ENCODE measurements around the gene CAMKK1.
A peak's percentile ranks its signal among the peaks of the same experiment; 100 is the strongest.

The CAMKK1 gene

DNA sequence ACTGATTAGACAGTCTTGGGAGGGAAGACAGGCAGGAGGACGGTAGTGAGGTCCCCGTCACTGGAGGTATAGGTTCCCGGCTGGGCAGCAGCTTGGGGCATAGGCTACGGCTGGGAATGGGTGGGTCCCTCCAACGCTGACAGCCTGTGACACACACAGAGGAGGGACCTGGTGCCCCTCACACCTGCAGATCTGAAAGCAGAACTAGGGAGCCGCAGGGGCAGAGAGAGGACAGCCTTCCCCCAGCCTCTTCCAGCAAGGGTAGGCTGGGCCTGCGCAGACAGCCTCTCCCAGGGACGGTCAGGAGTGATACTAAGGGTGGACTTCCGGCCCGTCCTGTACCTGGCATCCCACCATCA, 21.4 kb upstream of the CAMKK1 start:
- Histone ChIP-seq H2BK5ac (ENCODE audit: low read depth, low read length, poor library complexity, severe bottlenecking) (no peak overlapping the region), H2AK5ac (ENCODE audit: low read length, severe bottlenecking) (no peak overlapping the region), H3K18ac (ENCODE audit: low read depth in 1 of 2, low read length in 2 of 2) (peak overlapping the region; percentile 19 to 41), H4K91ac (ENCODE audit: low read length) (peak overlapping the region; percentile 59), H3K27me3 (ENCODE audit: control insufficient read depth in 1 of 2, insufficient read depth in 1 of 2, low read length in 2 of 2) (peaks cover 0 to 22% of the 10 kb centered on the region in 2 experiments), H3K14ac (ENCODE audit: low read length in 2 of 2) (peak overlapping the region in 1 of 2 experiments; percentile 18), H3K9me3 (ENCODE audit: control insufficient read depth, low read length) (no peaks in the 10 kb centered on the region), H2BK120ac (ENCODE audit: low read depth, low read length) (no peak overlapping the region), H4K8ac (ENCODE audit: low read length) (peak overlapping the region; percentile 50), H3K9ac (ENCODE audit: low read length) (no peak overlapping the region), H2AFZ (ENCODE audit: low read depth, low read length) (peak overlapping the region; percentile 32), H3K4me1 (ENCODE audit: control insufficient read depth, insufficient read depth, low read depth, low read length) (no peaks in the 10 kb centered on the region), H2BK12ac (ENCODE audit: low read length in 2 of 2) (peak overlapping the region in 1 of 2 experiments; percentile 51), H3K4ac (ENCODE audit: low read depth in 1 of 2, low read length in 2 of 2) (peak overlapping the region; percentile 1 to 71), H3K4me2 (ENCODE audit: low read length, poor library complexity, severe bottlenecking) (no peak overlapping the region), H3K4me3 (ENCODE audit: insufficient read depth in 1 of 2, low read depth in 1 of 2, low read length in 2 of 2) (no peak overlapping the region), H3K36me3 (ENCODE audit: control insufficient read depth in 1 of 2, insufficient read depth in 2 of 2, low read depth in 1 of 2, low read length in 2 of 2) (no peaks in the 10 kb centered on the region), H3K79me1 (replicated peaks; ENCODE audit: low read length, poor library complexity, severe bottlenecking) (no peaks in the 10 kb centered on the region), H3K23ac (ENCODE audit: low read length in 2 of 2) (no peak overlapping the region), H2BK15ac (ENCODE audit: low read depth, poor library complexity, severe bottlenecking) (no peak overlapping the region), H3K27ac (ENCODE audit: low read length, poor library complexity, severe bottlenecking) (no peak overlapping the region)
- DNase-seq, result no peak
- 98% methylated on average over 10 of the region's 10 CpGs for WGBS

DNA sequence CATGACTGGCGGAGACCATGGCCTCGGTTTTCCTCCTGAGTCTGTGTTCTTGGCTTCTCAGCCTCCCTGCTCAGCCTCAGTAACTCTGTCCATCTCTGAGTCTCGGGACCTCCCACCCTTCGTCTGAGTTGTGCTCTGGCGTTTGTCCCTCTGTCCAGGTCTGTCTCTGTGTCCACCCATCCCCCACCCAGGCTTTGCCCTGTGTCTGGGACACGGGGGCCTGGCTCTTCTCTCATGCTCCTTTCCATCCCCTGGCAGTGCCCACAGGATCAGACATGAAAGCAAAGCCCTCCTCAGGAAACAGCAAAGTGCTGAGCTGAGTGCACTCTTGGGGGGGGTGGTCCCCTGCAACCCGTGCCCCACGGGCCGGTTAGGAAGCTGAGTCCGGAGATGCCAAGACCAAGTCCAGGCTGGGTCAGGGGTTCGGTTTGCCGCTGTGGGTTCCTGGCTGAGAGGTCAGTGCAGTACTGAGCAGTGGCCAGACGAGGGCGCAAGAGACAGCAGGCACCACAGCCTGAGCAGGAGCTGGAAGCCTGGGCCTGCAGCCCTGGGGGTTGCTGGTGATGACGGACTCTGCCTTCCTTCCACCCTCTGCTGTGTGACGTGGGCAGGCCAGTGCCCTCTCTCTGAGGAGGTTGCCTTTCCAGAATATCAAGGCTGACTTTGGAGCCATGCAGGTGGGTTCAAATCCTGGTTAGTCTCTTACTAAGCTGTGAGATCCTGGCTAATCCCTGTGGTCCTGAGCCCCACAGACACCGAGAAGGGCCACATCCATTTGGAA, 20.9 kb upstream of the CAMKK1 start:
- Histone ChIP-seq H3K23ac (ENCODE audit: low read length in 2 of 2) (no peak overlapping the region), H4K8ac (ENCODE audit: low read length) (peak overlapping the region; percentile 50), H3K18ac (ENCODE audit: low read depth in 1 of 2, low read length in 2 of 2) (peak overlapping the region in 1 of 2 experiments; percentile 6), H3K4me1 (ENCODE audit: control insufficient read depth, insufficient read depth, low read depth, low read length) (no peaks in the 10 kb centered on the region), H3K9me3 (ENCODE audit: control insufficient read depth, low read length) (no peaks in the 10 kb centered on the region), H2BK120ac (ENCODE audit: low read depth, low read length) (no peak overlapping the region), H3K4ac (ENCODE audit: low read depth in 1 of 2, low read length in 2 of 2) (peak overlapping the region; percentile 1 to 71), H2BK15ac (ENCODE audit: low read depth, poor library complexity, severe bottlenecking) (no peak overlapping the region), H3K4me2 (ENCODE audit: low read length, poor library complexity, severe bottlenecking) (no peak overlapping the region), H3K79me1 (replicated peaks; ENCODE audit: low read length, poor library complexity, severe bottlenecking) (no peaks in the 10 kb centered on the region), H3K36me3 (ENCODE audit: control insufficient read depth in 1 of 2, insufficient read depth in 2 of 2, low read depth in 1 of 2, low read length in 2 of 2) (no peaks in the 10 kb centered on the region), H3K9ac (ENCODE audit: low read length) (peak overlapping the region; percentile 5), H3K27ac (ENCODE audit: low read length, poor library complexity, severe bottlenecking) (no peak overlapping the region), H3K4me3 (ENCODE audit: insufficient read depth in 1 of 2, low read depth in 1 of 2, low read length in 2 of 2) (no peak overlapping the region), H2BK5ac (ENCODE audit: low read depth, low read length, poor library complexity, severe bottlenecking) (no peak overlapping the region), H2BK12ac (ENCODE audit: low read length in 2 of 2) (peak overlapping the region in 1 of 2 experiments; percentile 51), H4K91ac (ENCODE audit: low read length) (peak overlapping the region; percentile 59), H2AFZ (ENCODE audit: low read depth, low read length) (peak overlapping the region; percentile 32), H2AK5ac (ENCODE audit: low read length, severe bottlenecking) (no peak overlapping the region), H3K27me3 (ENCODE audit: control insufficient read depth in 1 of 2, insufficient read depth in 1 of 2, low read length in 2 of 2) (peaks cover 0 to 22% of the 10 kb centered on the region in 2 experiments), H3K14ac (ENCODE audit: low read length in 2 of 2) (no peak overlapping the region)
- peak; percentile 80 for DNase-seq
- WGBS, result 33% methylated on average over 17 of the region's 17 CpGs

DNA sequence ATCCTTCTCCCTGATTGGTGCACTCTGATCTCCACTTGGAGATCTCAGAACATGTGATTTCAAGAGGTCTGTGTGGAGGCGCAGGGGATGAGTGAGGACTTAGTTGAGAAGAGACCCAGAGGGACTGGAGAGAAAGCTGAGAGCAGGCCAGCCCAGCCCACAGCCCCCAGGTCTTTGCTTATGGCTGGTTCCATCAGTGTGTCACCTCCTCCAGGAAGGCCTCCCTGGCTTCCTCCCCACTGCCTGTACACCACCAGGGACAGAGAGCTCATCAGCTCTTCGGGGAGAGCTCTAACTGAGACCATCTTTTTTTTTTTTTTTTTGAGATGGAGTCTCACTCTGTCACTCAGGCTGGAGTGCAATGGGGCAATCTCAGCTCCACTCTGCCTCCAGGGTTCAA, 20.0 kb upstream of the CAMKK1 start:
- Histone ChIP-seq H3K36me3 (ENCODE audit: control insufficient read depth in 1 of 2, insufficient read depth in 2 of 2, low read depth in 1 of 2, low read length in 2 of 2) (no peaks in the 10 kb centered on the region), H3K23ac (ENCODE audit: low read length in 2 of 2) (no peak overlapping the region), H2BK12ac (ENCODE audit: low read length in 2 of 2) (no peak overlapping the region), H2BK15ac (ENCODE audit: low read depth, poor library complexity, severe bottlenecking) (no peak overlapping the region), H4K91ac (ENCODE audit: low read length) (no peak overlapping the region), H3K4me2 (ENCODE audit: low read length, poor library complexity, severe bottlenecking) (no peak overlapping the region), H3K14ac (ENCODE audit: low read length in 2 of 2) (no peak overlapping the region), H3K27ac (ENCODE audit: low read length, poor library complexity, severe bottlenecking) (no peak overlapping the region), H3K4me1 (ENCODE audit: control insufficient read depth, insufficient read depth, low read depth, low read length) (no peaks in the 10 kb centered on the region), H2AFZ (ENCODE audit: low read depth, low read length) (no peak overlapping the region), H3K9me3 (ENCODE audit: control insufficient read depth, low read length) (no peaks in the 10 kb centered on the region), H2BK5ac (ENCODE audit: low read depth, low read length, poor library complexity, severe bottlenecking) (no peak overlapping the region), H2BK120ac (ENCODE audit: low read depth, low read length) (no peak overlapping the region), H2AK5ac (ENCODE audit: low read length, severe bottlenecking) (no peak overlapping the region), H3K9ac (ENCODE audit: low read length) (no peak overlapping the region), H4K8ac (ENCODE audit: low read length) (no peak overlapping the region), H3K18ac (ENCODE audit: low read depth in 1 of 2, low read length in 2 of 2) (no peak overlapping the region), H3K4me3 (ENCODE audit: insufficient read depth in 1 of 2, low read depth in 1 of 2, low read length in 2 of 2) (no peak overlapping the region), H3K27me3 (ENCODE audit: control insufficient read depth in 1 of 2, insufficient read depth in 1 of 2, low read length in 2 of 2) (peaks cover 0 to 24% of the 10 kb centered on the region in 2 experiments), H3K79me1 (replicated peaks; ENCODE audit: low read length, poor library complexity, severe bottlenecking) (no peaks in the 10 kb centered on the region), H3K4ac (ENCODE audit: low read depth in 1 of 2, low read length in 2 of 2) (no peak overlapping the region)
- no peak for DNase-seq
- 96% methylated on average over 2 of the region's 2 CpGs for WGBS

DNA sequence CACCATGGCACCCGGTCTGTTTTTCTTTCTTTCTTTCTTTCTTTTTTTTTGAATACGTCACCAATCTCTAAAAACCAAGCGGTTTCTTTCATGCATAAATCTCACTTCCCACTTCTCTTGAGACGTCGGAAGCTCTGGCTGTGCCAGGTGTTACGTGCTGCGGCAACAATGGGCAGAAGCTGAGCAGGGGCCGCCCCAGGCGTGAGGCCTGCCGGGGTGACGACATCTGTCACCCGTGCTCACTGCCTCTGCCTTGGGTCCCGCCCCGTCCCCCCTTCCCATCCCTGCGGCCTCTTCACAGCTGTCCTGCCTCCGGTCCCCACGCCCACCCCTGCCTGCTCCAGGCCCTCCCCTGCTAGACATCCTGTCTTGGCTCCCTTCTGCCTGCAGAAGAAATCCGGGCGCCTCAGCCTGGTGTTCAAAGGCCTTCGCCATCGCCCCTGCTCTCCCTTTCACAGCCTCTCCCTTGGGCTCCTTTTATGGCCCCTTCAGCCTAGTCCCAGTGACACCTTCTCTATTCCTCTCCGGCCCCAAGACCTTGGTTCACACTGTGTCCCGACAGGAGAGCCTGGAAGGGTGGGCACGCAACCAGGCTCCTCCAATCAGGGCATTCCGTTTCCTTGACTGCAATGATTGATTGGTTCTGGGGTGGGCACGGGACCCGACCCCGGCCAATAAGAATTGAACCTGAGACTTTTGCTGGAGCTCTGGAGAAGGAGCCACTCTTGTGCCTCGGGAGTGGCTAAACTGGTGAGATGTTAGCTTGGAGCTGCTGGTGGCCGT, 18.6 kb upstream of the CAMKK1 start:
- no peak overlapping the region for H3K14ac ChIP-seq (ENCODE audit: low read length in 2 of 2)
- no peak overlapping the region for H3K27ac ChIP-seq (ENCODE audit: low read length, poor library complexity, severe bottlenecking)
- H2BK15ac ChIP-seq (ENCODE audit: low read depth, poor library complexity, severe bottlenecking), result no peak overlapping the region
- H4K91ac ChIP-seq (ENCODE audit: low read length), result no peak overlapping the region
- no peak overlapping the region for H3K4ac ChIP-seq (ENCODE audit: low read depth in 1 of 2, low read length in 2 of 2)
- no peak overlapping the region for H4K8ac ChIP-seq (ENCODE audit: low read length)
- no peak overlapping the region for H2AFZ ChIP-seq (ENCODE audit: low read depth, low read length)
- H3K79me1 ChIP-seq (replicated peaks; ENCODE audit: low read length, poor library complexity, severe bottlenecking), result no peaks in the 10 kb centered on the region
- H2BK120ac ChIP-seq (ENCODE audit: low read depth, low read length), result no peak overlapping the region
- H2AK5ac ChIP-seq (ENCODE audit: low read length, severe bottlenecking), result no peak overlapping the region
- H3K9me3 ChIP-seq (ENCODE audit: control insufficient read depth, low read length), result no peaks in the 10 kb centered on the region
- no peak overlapping the region for H3K9ac ChIP-seq (ENCODE audit: low read length)
- DNase-seq, result no peak
- H3K36me3 ChIP-seq (ENCODE audit: control insufficient read depth in 1 of 2, insufficient read depth in 2 of 2, low read depth in 1 of 2, low read length in 2 of 2), result no peaks in the 10 kb centered on the region
- H3K4me3 ChIP-seq (ENCODE audit: insufficient read depth in 1 of 2, low read depth in 1 of 2, low read length in 2 of 2), result no peak overlapping the region
- H3K4me1 ChIP-seq (ENCODE audit: control insufficient read depth, insufficient read depth, low read depth, low read length), result no peaks in the 10 kb centered on the region
- WGBS, result 82% methylated on average over 29 of the region's 30 CpGs
- no peak overlapping the region for H3K4me2 ChIP-seq (ENCODE audit: low read length, poor library complexity, severe bottlenecking)
- H2BK5ac ChIP-seq (ENCODE audit: low read depth, low read length, poor library complexity, severe bottlenecking), result no peak overlapping the region
- H3K23ac ChIP-seq (ENCODE audit: low read length in 2 of 2), result no peak overlapping the region
- H3K27me3 ChIP-seq (ENCODE audit: control insufficient read depth in 1 of 2, insufficient read depth in 1 of 2, low read length in 2 of 2), result peaks cover 0 to 32% of the 10 kb centered on the region in 2 experiments
- H3K18ac ChIP-seq (ENCODE audit: low read depth in 1 of 2, low read length in 2 of 2), result no peak overlapping the region
- H2BK12ac ChIP-seq (ENCODE audit: low read length in 2 of 2), result no peak overlapping the region
